Activated T-helper 2 cell treated with anti-CD3 and anti-CD28 coated beads, Interferon-gamma antibody, Interleukin-2, Interleukin-4, amounts not matched to agents 10 μg/mL and 5 μg/mL and 100 μg/mL, durations not matched to agents 14 hours and 24 hours and 36 hours (primary cell): ENCODE results near the gene POC1A. TPM values are rescaled to one million over a fixed set of nuclear protein-coding genes. Genes with fewer than 3 reads are reported as not detected.

Source experiments
- DNase-seq: peaks from one replicate; pipeline ENCODE4 v3.0.0; 2021; ENCODE audit warnings: low spot score
- H3K27ac Mint-ChIP-seq: one replicate; pipeline ENCODE4 v1.8.0; 2021; ENCODE audit warnings: mixed read lengths
- H3K27me3 Mint-ChIP-seq: one replicate; pipeline ENCODE4 v1.8.0; 2021; ENCODE audit warnings: low read depth, mixed read lengths
- H3K36me3 Mint-ChIP-seq: one replicate; pipeline ENCODE4 v1.8.0; 2021; ENCODE audit warnings: low read depth, mixed read lengths
- H3K4me1 Mint-ChIP-seq: one replicate; pipeline ENCODE4 v1.8.0; 2021; ENCODE audit warnings: low read depth, mixed read lengths
- H3K4me3 Mint-ChIP-seq: one replicate; pipeline ENCODE4 v1.8.0; 2021; ENCODE audit warnings: low read depth, mild to moderate bottlenecking, moderate library complexity, mixed read lengths
- H3K9me3 Mint-ChIP-seq: one replicate; pipeline ENCODE4 v1.8.0; 2021; ENCODE audit warnings: mixed read lengths
- intact Hi-C: fragments of 100-400 bp; cut with micrococcal nuclease; formaldehyde crosslinking; loops from one replicate; pipeline ENCODE4 v1.15.1; 2023
- total RNA-seq: library from RNA; stranded (reverse); gene quantifications from 2 replicates; pipeline ENCODE4 v1.2.3, GENCODE V29; 2022

POC1A gene
- total RNA-seq, 1 donor from 2014 or later, result 20.4 TPM

- Mint-ChIP-seq H3K4me1 (peaks cover 4% of the 10 kb centered on the region), H3K9me3 (no peaks in the 10 kb centered on the region), H3K27me3 (no peaks in the 10 kb centered on the region), H3K4me3 (no peak overlapping the region), H3K27ac (peak overlapping the region; percentile 30), H3K36me3 (peaks cover 8% of the 10 kb centered on the region)
- intact Hi-C loops, result no loop called here
- no peak for DNase-seq
Measured at GRCh38 chr3:52130966-52131622, 23.1 kb downstream of the POC1A start.

DNA sequence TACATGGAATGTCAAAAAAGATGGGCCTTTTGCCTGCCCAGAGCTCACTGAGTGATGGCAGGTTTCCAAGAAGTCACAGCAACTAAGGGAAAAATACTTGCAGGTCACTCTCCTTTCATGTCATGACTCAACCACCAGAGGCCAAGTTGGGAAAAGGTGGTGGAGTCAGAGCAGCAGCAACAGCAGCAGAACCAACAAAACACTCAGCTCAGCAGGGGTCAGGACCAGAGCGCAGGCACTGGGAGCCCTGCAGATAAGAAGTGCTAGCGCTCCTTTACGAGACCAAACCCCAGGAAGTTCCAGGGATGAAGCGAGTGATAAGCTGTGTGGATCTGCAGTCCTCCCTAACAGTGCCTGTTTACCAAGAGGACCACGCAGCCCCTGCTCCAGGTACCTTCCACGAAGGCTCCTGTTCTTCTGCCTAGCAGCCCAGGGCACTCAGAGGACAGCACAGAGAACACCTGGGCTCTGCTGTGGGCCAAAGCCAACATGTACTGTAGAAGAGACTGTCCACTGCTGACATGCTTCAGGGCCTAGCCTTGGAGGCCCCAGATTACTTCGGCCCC is 26.0 kb downstream of the POC1A start:
- Mint-ChIP-seq H3K27me3 (no peaks in the 10 kb centered on the region), H3K4me1 (peaks cover 4% of the 10 kb centered on the region), H3K9me3 (no peaks in the 10 kb centered on the region), H3K4me3 (no peak overlapping the region), H3K27ac (no peak overlapping the region), H3K36me3 (peaks cover 11% of the 10 kb centered on the region)
- intact Hi-C loops, result no loop called here
- no peak for DNase-seq

DNA sequence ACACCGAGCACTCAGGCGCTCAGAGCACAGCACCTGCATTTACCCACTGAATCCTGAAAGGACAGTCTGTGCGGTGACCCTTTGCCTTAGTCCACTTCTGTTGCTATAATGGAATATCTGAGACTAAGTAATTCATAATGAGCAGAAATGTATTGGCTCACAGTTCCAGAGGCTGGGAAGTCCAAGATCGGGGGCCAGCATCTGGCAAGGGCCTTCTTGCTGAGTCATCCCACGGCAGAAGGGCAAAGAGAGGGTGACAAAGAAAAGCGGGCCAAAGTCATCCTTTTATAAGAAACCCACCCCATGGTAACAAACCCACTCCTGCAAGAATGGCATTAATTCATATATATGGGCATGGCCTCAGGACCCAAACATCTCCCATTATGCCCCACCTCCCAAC is 27.7 kb downstream of the POC1A start:
- Mint-ChIP-seq H3K4me3 (no peak overlapping the region), H3K9me3 (no peaks in the 10 kb centered on the region), H3K36me3 (peaks cover 16% of the 10 kb centered on the region), H3K27ac (no peak overlapping the region), H3K4me1 (peaks cover 8% of the 10 kb centered on the region), H3K27me3 (no peaks in the 10 kb centered on the region)
- intact Hi-C loops, result no loop called here
- DNase-seq, result no peak

DNA sequence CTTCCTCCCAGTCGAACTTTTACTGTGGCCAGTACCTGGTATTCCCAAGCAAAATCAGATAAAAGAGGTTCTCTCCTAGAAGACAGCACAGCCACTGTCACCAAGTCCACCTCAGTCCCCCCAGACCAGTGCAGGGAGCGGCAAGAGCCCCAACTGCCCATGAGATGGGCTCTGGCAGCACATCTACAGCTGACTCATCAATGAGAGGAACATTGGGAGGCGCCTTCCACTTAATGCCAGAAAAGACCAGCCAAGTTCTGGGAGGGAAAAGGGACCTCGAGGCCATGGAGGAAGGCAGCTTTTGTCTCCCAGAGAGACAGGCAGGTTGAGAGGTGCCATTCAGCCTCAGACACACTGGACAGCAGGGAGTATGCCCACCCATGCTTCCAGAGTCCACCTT is 28.2 kb downstream of the POC1A start:
- no peak for DNase-seq
- intact Hi-C loops, result no loop called here
- H3K36me3 Mint-ChIP-seq, result peaks cover 20% of the 10 kb centered on the region
- H3K4me1 Mint-ChIP-seq, result peaks cover 7% of the 10 kb centered on the region
- H3K9me3 Mint-ChIP-seq, result no peaks in the 10 kb centered on the region
- H3K27ac Mint-ChIP-seq, result no peak overlapping the region
- no peaks in the 10 kb centered on the region for H3K27me3 Mint-ChIP-seq
- H3K4me3 Mint-ChIP-seq, result no peak overlapping the region

GRCh38 chr3:52124766-52125165 is 29.5 kb downstream of the POC1A start:
- Mint-ChIP-seq H3K9me3 (no peaks in the 10 kb centered on the region), H3K4me1 (peaks cover 7% of the 10 kb centered on the region), H3K4me3 (no peak overlapping the region), H3K36me3 (peaks cover 17% of the 10 kb centered on the region), H3K27me3 (no peaks in the 10 kb centered on the region), H3K27ac (no peak overlapping the region)
- no peak for DNase-seq
- intact Hi-C loops, result no loop called here

- Mint-ChIP-seq H3K36me3 (peaks cover 20% of the 10 kb centered on the region), H3K4me1 (peaks cover 7% of the 10 kb centered on the region), H3K4me3 (no peak overlapping the region), H3K27me3 (no peaks in the 10 kb centered on the region), H3K9me3 (no peaks in the 10 kb centered on the region), H3K27ac (no peak overlapping the region)
- DNase-seq, result no peak
- intact Hi-C loops, result no loop called here
Measured at GRCh38 chr3:52124126-52124525, 30.1 kb downstream of the POC1A start.

DNA sequence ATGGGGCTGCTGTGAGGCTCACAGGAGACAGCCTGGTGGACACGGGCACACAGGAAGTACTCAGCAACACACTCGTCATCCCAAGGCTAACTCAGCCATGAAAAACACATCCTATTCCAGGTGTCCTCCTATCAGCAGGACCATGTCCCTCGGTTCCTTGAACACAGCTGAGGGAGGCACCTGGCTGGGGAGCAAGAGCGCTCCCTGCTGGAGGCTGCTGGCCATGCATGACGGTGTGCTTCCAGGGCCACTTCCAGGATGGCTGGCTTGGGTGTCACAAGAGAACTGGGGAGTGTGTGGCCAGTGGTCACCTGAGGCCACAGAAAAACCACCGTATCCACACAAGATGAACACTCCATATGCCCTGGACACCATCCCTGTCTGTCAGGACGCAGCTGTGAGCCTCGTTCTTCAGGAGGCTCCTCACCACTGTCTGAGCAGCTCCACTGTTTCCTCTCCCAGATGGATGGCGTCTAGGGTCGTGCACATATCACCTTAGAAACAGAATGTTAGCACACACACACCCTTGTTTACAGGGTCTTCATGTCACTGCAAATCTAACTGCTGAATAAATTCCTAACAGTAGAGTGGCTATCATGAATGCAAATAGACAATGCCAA is 31.0 kb downstream of the POC1A start:
- Mint-ChIP-seq H3K4me3 (no peak overlapping the region), H3K27me3 (no peaks in the 10 kb centered on the region), H3K9me3 (no peaks in the 10 kb centered on the region), H3K27ac (no peak overlapping the region), H3K4me1 (peaks cover 7% of the 10 kb centered on the region), H3K36me3 (peaks cover 22% of the 10 kb centered on the region)
- DNase-seq, result peak; percentile 64
- intact Hi-C loops, result loop anchor here (1.0 to 2.0 kb wide), 3 partner anchors 66 to 181 kb away; partner anchors contain the start of genes DUSP7 and PARP3

- H3K4me1 Mint-ChIP-seq, result peaks cover 7% of the 10 kb centered on the region
- no peak overlapping the region for H3K27ac Mint-ChIP-seq
Measured at GRCh38 chr3:52122491-52122890, 31.7 kb downstream of the POC1A start.

GRCh38 chr3:52121813-52122212 is 32.4 kb downstream of the POC1A start:
- H3K27me3 Mint-ChIP-seq, result no peaks in the 10 kb centered on the region
- intact Hi-C loops, result loop anchor here (2.0 kb wide), 1 partner anchor 65 kb away; the partner anchor contains the start of gene DUSP7
- no peak overlapping the region for H3K4me3 Mint-ChIP-seq
- peaks cover 7% of the 10 kb centered on the region for H3K4me1 Mint-ChIP-seq
- peak overlapping the region; percentile 25 for H3K27ac Mint-ChIP-seq
- no peak for DNase-seq
- H3K9me3 Mint-ChIP-seq, result no peaks in the 10 kb centered on the region
- H3K36me3 Mint-ChIP-seq, result peaks cover 22% of the 10 kb centered on the region

More at GRCh38 chr3:52122491-52122890, 31.7 kb downstream of the POC1A start:
- no peak for DNase-seq
- Mint-ChIP-seq H3K27me3 (no peaks in the 10 kb centered on the region), H3K36me3 (peaks cover 22% of the 10 kb centered on the region), H3K4me3 (no peak overlapping the region), H3K9me3 (no peaks in the 10 kb centered on the region)
- intact Hi-C loops, result loop anchor here (2.0 kb wide), 1 partner anchor 66 kb away; the partner anchor contains the start of gene DUSP7

- no peaks in the 10 kb centered on the region for H3K9me3 Mint-ChIP-seq
Measured at GRCh38 chr3:52121464-52121805, 32.8 kb downstream of the POC1A start.

GRCh38 chr3:52120556-52121463 is 33.4 kb downstream of the POC1A start:
- peak overlapping the region; percentile 70 for H3K27ac Mint-ChIP-seq

More at GRCh38 chr3:52121464-52121805, 32.8 kb downstream of the POC1A start:
- Mint-ChIP-seq H3K36me3 (peaks cover 22% of the 10 kb centered on the region), H3K4me1 (peaks cover 7% of the 10 kb centered on the region), H3K27me3 (no peaks in the 10 kb centered on the region), H3K4me3 (no peak overlapping the region), H3K27ac (peak overlapping the region; percentile 70)
- DNase-seq, result no peak
- intact Hi-C loops, result no loop called here

GRCh38 chr3:52119826-52120225 is 34.4 kb downstream of the POC1A start:
- Mint-ChIP-seq H3K27me3 (no peaks in the 10 kb centered on the region), H3K4me3 (no peak overlapping the region), H3K36me3 (peaks cover 21% of the 10 kb centered on the region), H3K4me1 (peaks cover 7% of the 10 kb centered on the region), H3K27ac (no peak overlapping the region), H3K9me3 (no peaks in the 10 kb centered on the region)
- no peak for DNase-seq
- intact Hi-C loops, result no loop called here

More at GRCh38 chr3:52120556-52121463, 33.4 kb downstream of the POC1A start:
- H3K36me3 Mint-ChIP-seq, result peaks cover 19% of the 10 kb centered on the region
- H3K4me3 Mint-ChIP-seq, result no peak overlapping the region
- DNase-seq, result no peak
- peaks cover 7% of the 10 kb centered on the region for H3K4me1 Mint-ChIP-seq
- no peaks in the 10 kb centered on the region for H3K27me3 Mint-ChIP-seq
- intact Hi-C loops, result no loop called here
- H3K9me3 Mint-ChIP-seq, result no peaks in the 10 kb centered on the region
